SK-N-SH treated with all-trans-retinoic acid at 6 μM for 48 hours (cell line): Measurements from ENCODE around the gene ZNF831.

ENCODE experiments used
- ATAC-seq: fragments of 200-7000 bp; cut with Tn5 transposase; 3 replicates; pipeline ENCODE4 v1.9.1; 2020; ENCODE audit warnings: mild to moderate bottlenecking, moderate library complexity
- ARNTL ChIP-seq: fragments of 450-650 bp; formaldehyde crosslinking; IDR thresholded peaks from 2 replicates; pipeline ENCODE4 v1.5.0; 2020; ENCODE audit warnings: low read depth, mild to moderate bottlenecking, moderate library complexity, borderline replicate concordance
- CSDC2 ChIP-seq: fragments of 250-450 bp; sonication (Bioruptor Pico); IDR thresholded peaks from 2 replicates; pipeline ENCODE4 v1.5.0; 2020; ENCODE audit warnings: mild to moderate bottlenecking, moderate library complexity
- ESRRG ChIP-seq: fragments of 250-450 bp; sonication (Bioruptor Pico); IDR thresholded peaks from 2 replicates; pipeline ENCODE4 v1.6.1; 2021; ENCODE audit warnings: mild to moderate bottlenecking
- ISL1 ChIP-seq: fragments of 250-450 bp; sonication (Bioruptor Pico); IDR thresholded peaks from 2 replicates; pipeline ENCODE4 v2.1.2; 2022; ENCODE audit warnings: mild to moderate bottlenecking, moderate library complexity
- OSR1 ChIP-seq: fragments of 250-450 bp; sonication (Bioruptor Pico); IDR thresholded peaks from 2 replicates; pipeline ENCODE4 v1.8.0; 2022; ENCODE audit warnings: moderate library complexity, mild to moderate bottlenecking, inconsistent platforms
- PPARA ChIP-seq: fragments of 250-450 bp; sonication (Bioruptor Pico); IDR thresholded peaks from 2 replicates; pipeline ENCODE4 v1.5.0; 2020; ENCODE audit warnings: mild to moderate bottlenecking, borderline replicate concordance
- RARB ChIP-seq: fragments of 250-450 bp; sonication (Bioruptor Pico); IDR thresholded peaks from 2 replicates; pipeline ENCODE4 v1.8.0; 2021; ENCODE audit warnings: mild to moderate bottlenecking, moderate library complexity
- SNAI2 ChIP-seq: fragments of 250-450 bp; sonication (Bioruptor Pico); IDR thresholded peaks from 2 replicates; pipeline ENCODE4 v1.5.0; 2020; ENCODE audit warnings: mild to moderate bottlenecking, moderate library complexity
- TCF4 ChIP-seq: fragments of 250-450 bp; sonication (Bioruptor Pico); IDR thresholded peaks from 2 replicates; pipeline ENCODE4 v1.8.0; 2021; ENCODE audit warnings: mild to moderate bottlenecking, moderate library complexity, borderline replicate concordance
- TOX ChIP-seq: fragments of 250-450 bp; sonication (Bioruptor Pico); IDR thresholded peaks from 2 replicates; pipeline ENCODE4 v1.8.0; 2021; ENCODE audit warnings: mild to moderate bottlenecking, moderate library complexity, borderline replicate concordance
- ZC3H10 ChIP-seq: fragments of 250-450 bp; sonication (Bioruptor Pico); IDR thresholded peaks from 2 replicates; pipeline ENCODE4 v1.5.1; 2021; ENCODE audit warnings: mild to moderate bottlenecking, moderate library complexity
- ZFP3 ChIP-seq: fragments of 250-450 bp; sonication (Bioruptor Pico); IDR thresholded peaks from 2 replicates; pipeline ENCODE4 v1.5.0; 2020; ENCODE audit warnings: mild to moderate bottlenecking, moderate library complexity
- ZFP30 ChIP-seq: fragments of 450-650 bp; formaldehyde crosslinking; IDR thresholded peaks from 2 replicates; pipeline ENCODE4 v1.5.0; 2022; ENCODE audit warnings: mild to moderate bottlenecking, moderate library complexity
- ZNF565 ChIP-seq: fragments of 450-650 bp; formaldehyde crosslinking; conservative IDR thresholded peaks from 2 replicates; pipeline ENCODE4 v1.5.0; 2020; ENCODE audit warnings: low read depth, mild to moderate bottlenecking, moderate library complexity
- ZNF70 ChIP-seq: fragments of 450-650 bp; formaldehyde crosslinking; IDR thresholded peaks from 2 replicates; pipeline ENCODE4 v1.5.0; 2020; ENCODE audit warnings: mild to moderate bottlenecking, moderate library complexity
- ZNF8 ChIP-seq: fragments of 450-650 bp; formaldehyde crosslinking; IDR thresholded peaks from 2 replicates; pipeline ENCODE4 v1.5.0; 2020; ENCODE audit warnings: mild to moderate bottlenecking, moderate library complexity
- TF ChIP-seq, protein P1 (sequence below): fragments of 250-450 bp; sonication (Bioruptor Pico); IDR thresholded peaks from 2 replicates; pipeline ENCODE4 v1.5.0; 2020; ENCODE audit warnings: mild to moderate bottlenecking, moderate library complexity
- TF ChIP-seq, protein P2 (sequence below): fragments of 250-450 bp; sonication (Bioruptor Pico); IDR thresholded peaks from 2 replicates; pipeline ENCODE4 v1.5.1; 2021; ENCODE audit warnings: mild to moderate bottlenecking, moderate library complexity
- TF ChIP-seq, protein P3 (sequence below): fragments of 250-450 bp; sonication (Bioruptor Pico); IDR thresholded peaks from 2 replicates; pipeline ENCODE4 v1.5.1; 2020; ENCODE audit warnings: low read depth, mild to moderate bottlenecking, moderate library complexity

Gene ZNF831

DNA sequence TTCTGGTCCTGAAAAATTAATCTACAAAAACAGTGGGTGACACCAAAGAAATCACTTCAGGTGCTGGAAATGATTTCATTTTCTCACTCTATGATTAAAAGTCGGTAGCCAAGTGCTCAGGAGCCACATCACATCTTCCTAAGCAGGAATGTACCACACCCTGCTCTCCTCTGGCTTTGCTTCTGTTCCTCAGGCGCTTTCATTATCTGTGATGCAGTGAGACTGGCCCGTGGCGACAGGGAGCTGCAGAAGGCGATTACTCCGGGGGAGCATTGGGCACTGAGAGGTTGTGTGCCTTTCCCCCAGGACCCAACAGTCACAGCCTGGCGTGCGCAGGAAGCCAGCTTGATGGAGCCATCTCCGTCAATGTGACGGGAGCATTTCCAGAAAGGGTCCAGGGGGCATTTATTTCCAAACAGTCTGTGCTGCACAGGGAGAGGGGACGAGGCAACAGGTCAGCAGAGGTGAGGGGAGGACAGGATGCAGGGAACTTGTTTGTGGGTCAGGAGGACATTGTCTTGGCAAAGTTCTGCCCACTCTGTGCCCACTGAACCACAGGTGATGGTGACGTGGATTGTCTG, 5.6 kb upstream of the ZNF831 start:
- ATAC-seq, result no peak
- no peak for TF ChIP-seq ESRRG
- TF ChIP-seq PPARA, result no peak
- TF ChIP-seq RARB (CRISPR knock-in tag), result no peak
- no peak for TF ChIP-seq TCF4
- TF ChIP-seq, protein P1, sequence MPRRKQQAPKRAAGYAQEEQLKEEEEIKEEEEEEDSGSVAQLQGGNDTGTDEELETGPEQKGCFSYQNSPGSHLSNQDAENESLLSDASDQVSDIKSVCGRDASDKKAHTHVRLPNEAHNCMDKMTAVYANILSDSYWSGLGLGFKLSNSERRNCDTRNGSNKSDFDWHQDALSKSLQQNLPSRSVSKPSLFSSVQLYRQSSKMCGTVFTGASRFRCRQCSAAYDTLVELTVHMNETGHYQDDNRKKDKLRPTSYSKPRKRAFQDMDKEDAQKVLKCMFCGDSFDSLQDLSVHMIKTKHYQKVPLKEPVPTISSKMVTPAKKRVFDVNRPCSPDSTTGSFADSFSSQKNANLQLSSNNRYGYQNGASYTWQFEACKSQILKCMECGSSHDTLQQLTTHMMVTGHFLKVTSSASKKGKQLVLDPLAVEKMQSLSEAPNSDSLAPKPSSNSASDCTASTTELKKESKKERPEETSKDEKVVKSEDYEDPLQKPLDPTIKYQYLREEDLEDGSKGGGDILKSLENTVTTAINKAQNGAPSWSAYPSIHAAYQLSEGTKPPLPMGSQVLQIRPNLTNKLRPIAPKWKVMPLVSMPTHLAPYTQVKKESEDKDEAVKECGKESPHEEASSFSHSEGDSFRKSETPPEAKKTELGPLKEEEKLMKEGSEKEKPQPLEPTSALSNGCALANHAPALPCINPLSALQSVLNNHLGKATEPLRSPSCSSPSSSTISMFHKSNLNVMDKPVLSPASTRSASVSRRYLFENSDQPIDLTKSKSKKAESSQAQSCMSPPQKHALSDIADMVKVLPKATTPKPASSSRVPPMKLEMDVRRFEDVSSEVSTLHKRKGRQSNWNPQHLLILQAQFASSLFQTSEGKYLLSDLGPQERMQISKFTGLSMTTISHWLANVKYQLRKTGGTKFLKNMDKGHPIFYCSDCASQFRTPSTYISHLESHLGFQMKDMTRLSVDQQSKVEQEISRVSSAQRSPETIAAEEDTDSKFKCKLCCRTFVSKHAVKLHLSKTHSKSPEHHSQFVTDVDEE (CRISPR knock-in tag), result no peak
- TF ChIP-seq ZFP30 (CRISPR knock-in tag), result no peak
- TF ChIP-seq ZNF70, result no peak
- TF ChIP-seq, all 23 proteins: peak for 0

DNA sequence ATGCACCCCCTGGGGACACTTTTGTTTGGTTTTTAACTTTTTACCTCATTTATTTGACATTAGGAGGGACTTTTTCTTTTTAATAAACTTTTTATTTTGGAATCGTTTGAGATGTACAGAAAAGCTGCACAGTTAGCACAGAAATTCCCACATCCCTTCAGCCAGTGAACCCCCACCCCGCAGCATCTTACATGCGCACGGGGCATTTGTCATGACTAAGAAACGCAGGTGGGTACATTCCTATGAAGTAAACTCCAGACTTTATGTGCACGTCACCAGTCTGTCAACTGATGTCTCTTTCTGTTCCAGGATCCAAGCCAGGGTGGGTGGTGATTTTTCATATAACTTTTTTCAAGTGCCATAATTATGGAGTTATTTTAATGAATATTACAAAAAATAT, 4.9 kb upstream of the ZNF831 start:
- TF ChIP-seq TCF4 (no peak), TOX (no peak), ZC3H10 (CRISPR knock-in tag) (no peak), ESRRG (no peak), ZNF70 (no peak), RARB (CRISPR knock-in tag) (no peak)
- ATAC-seq, result no peak

DNA sequence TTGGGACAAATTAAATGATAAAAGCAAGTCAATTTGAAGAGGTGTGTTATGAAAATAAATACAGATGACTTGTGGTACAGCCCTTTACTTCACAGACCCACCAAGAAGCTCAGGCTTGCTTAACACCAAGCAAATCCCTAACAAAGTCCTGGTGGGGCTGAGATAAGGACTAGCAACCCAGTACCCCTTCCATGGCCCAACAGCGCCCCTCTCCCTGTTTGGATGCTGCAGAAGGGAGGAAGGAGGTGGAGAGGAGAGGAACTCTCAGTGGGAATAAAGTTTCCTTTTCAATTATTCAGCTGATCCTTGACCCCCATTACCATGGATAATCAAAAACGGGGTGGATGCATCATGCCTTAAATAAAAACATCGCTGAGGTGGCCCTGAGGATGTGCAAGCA, 4.5 kb upstream of the ZNF831 start:
- ATAC-seq, result no peak
- TF ChIP-seq, protein P2, sequence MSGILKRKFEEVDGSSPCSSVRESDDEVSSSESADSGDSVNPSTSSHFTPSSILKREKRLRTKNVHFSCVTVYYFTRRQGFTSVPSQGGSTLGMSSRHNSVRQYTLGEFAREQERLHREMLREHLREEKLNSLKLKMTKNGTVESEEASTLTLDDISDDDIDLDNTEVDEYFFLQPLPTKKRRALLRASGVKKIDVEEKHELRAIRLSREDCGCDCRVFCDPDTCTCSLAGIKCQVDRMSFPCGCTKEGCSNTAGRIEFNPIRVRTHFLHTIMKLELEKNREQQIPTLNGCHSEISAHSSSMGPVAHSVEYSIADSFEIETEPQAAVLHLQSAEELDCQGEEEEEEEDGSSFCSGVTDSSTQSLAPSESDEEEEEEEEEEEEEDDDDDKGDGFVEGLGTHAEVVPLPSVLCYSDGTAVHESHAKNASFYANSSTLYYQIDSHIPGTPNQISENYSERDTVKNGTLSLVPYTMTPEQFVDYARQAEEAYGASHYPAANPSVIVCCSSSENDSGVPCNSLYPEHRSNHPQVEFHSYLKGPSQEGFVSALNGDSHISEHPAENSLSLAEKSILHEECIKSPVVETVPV (CRISPR knock-in tag), result no peak
- TF ChIP-seq ZFP30 (CRISPR knock-in tag), result no peak
- TF ChIP-seq OSR1 (CRISPR knock-in tag), result no peak
- TF ChIP-seq ZNF8 (CRISPR knock-in tag), result no peak
- no peak for TF ChIP-seq ZNF565 (CRISPR knock-in tag)
- TF ChIP-seq TCF4, result no peak

DNA sequence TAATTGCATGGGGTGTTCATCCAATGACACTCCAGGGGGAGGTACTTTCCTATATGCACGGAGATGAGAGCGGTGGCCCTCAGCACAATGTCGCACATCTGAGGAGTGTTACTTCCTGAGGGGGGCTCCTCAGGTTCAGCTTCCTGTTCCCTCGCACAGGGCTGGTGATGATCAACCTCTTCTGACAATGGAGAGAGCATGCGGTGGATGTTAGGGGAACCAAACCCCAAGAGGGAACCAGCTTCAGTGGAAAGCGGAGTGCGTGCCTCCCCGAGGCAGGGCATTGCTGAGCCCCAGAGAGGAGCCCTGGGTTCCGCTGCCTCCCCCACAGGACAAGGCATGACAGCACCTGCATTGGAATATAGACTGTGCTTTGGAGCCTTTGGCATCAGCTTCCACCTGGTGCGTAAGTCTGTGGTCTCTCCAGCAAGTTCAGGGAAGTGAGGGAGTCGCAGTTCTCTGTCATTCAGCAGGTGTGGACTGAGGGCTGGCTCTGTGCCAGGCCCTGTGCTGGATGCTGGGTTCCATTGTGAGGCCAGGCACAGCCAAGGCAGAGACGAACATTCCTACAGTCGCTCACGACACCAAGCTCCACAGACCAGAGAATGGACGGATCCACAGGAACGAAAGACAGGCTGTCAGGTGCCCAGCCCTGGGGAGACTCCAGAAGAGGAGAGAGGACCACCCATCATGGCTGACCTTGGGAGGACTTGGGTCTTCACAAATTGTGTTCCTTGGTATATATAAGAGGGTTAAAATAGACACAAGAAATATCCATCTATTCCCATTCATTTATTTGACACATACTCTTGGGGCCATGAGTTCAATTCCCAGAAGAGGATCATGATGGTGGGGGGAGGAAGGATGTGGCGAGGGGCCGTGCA, 3.9 kb upstream of the ZNF831 start:
- no peak for TF ChIP-seq ARNTL (CRISPR knock-in tag)
- TF ChIP-seq, protein P3, sequence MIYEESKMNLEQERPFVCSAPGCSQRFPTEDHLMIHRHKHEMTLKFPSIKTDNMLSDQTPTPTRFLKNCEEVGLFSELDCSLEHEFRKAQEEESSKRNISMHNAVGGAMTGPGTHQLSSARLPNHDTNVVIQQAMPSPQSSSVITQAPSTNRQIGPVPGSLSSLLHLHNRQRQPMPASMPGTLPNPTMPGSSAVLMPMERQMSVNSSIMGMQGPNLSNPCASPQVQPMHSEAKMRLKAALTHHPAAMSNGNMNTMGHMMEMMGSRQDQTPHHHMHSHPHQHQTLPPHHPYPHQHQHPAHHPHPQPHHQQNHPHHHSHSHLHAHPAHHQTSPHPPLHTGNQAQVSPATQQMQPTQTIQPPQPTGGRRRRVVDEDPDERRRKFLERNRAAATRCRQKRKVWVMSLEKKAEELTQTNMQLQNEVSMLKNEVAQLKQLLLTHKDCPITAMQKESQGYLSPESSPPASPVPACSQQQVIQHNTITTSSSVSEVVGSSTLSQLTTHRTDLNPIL (CRISPR knock-in tag), result no peak
- no peak for TF ChIP-seq PPARA
- no peak for TF ChIP-seq ZFP3 (CRISPR knock-in tag)
- no peak for TF ChIP-seq TCF4
- TF ChIP-seq OSR1 (CRISPR knock-in tag), result no peak
- no peak for TF ChIP-seq ZNF8 (CRISPR knock-in tag)
- TF ChIP-seq ISL1, result no peak
- TF ChIP-seq, protein P2 (CRISPR knock-in tag), result no peak
- no peak for TF ChIP-seq TOX
- TF ChIP-seq ZNF565 (CRISPR knock-in tag), result no peak
- no peak for TF ChIP-seq SNAI2 (CRISPR knock-in tag)
- no peak for TF ChIP-seq ESRRG
- no peak for TF ChIP-seq ZFP30 (CRISPR knock-in tag)
- TF ChIP-seq ZNF70, result no peak
- TF ChIP-seq CSDC2, result no peak
- TF ChIP-seq, all 23 proteins: peak for 0
- ATAC-seq, result no peak
